NCI-H1417 treated with DMSO at 0.1 percent for 48 hours (cell line): Measurements from ENCODE around the gene NR2C1.
"Not testable (repeated sequence)": the region's sequence is repeated elsewhere in the genome, so short reads cannot be mapped to it uniquely, and the experiment has no call there.

Experiments
- DNase-seq: peaks from one replicate; lab custom pipeline; 2025; lab: John Stamatoyannopoulos, UW

The NR2C1 gene

DNA sequence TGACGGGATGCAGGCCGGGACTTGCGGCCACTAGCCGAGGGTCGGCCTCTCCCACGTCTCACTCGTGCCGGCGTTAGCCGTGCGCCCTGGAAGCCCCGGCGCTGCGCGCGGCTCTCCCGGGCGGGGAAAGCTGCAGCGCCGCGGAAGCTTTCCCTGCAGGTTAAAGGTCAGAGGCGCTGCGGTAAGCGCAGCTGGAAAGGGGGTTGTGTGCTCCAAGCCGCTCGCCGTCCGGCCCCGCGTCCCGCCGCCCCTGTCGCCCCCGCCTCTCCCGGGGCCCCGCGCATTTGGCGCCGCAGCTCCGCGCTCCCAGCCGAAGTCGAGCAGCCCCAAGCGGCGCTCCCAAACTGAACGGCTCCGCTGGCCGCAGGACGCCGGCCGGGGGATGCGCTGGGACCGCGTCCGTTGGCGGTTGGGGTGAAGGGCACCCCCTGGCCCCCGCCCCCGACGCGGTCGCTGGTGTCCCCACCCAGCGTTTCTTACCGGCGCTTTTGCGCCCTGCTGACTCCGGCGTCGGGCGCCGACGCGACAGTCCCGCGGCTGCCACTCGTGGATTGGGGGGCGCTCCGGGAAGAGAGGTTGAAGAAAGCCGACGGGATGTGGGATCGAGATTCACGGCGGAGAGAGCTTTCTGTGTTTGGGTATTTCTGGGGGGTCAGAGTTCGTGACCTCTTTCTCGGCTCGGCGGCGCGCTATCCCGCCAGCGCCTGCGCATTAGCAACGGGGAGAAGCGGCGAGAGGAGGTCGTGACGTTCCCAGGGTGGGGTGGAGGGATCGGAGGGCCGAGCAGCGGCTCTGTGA, at the start of gene NR2C1:
Gene NR2C1, minus strand, starts transcription at position 719 of the 798 bp plus-strand sequence. CDS start 6,234 bp downstream, outside the sequence.
- DNase-seq: peak; percentile 78

DNA sequence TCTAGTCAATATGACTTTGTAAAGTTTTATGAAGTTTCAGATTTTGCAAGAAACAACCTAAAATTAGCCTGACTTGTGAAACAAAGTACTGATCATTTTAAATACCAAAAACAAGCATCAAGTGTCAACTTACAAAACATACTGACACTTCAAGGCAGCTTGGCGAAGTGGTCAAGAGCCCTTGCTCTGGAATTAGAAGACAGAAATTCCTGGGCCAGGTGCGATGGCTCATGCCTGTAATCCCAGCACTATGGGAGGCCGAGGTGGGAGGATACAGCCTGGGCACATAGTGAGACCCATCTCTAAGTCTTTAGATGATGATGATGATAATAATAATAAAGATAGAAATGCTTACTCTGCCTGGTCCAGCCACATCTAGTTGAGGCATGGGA, 45.4 kb upstream of the NR2C1 start:
- no peak for DNase-seq

DNA sequence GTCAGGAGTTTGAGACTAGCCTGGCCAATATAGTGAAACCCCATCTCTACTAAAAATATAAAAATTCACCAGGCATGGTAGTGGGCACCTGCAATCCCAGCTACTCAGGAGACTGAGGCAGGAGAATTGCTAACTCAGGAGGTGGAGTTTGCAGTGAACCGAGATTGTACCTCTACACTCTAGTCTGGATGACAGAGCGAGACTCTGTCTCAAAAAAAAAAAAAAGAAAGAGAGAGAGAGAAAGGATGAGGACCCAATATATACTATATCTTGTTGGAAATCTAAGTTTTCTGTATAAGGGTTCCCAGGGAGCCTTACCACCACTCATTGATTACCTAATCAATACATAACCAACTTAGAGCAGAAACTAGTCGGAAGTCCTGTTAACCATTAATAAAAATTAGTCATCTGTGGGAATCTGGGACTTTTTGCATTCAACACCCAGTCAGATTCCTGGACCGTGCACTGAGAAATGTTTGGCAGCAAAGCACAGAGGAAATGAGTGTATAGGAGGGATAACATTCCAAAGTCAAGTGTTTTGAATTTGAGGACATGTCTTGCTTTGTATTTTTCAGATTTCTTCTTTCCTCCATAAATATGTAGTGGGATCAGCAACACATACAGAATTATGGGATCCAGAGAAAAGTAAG, 44.8 kb upstream of the NR2C1 start:
- DNase-seq: no peak

DNA sequence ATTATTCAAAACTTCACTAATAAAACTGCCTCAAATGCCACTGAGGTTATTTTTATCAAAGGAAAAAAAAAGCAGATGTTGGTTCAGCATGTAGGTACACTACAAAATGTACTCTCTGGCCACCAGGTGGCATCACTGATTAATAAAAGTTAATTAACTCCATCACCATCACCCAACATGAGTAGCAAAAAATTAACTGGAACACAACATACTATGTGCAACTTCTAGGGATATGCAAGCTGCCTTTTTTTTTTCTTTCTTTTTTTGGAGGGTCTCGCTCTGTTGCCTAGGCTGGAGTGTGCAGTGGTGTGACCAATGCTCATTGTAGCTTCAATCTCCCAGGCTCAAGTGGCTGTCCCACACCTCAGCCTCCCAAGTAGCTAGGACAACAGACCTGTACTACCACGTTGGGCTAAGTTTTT, 43.8 kb upstream of the NR2C1 start:
- DNase-seq: peak; percentile 58

DNA sequence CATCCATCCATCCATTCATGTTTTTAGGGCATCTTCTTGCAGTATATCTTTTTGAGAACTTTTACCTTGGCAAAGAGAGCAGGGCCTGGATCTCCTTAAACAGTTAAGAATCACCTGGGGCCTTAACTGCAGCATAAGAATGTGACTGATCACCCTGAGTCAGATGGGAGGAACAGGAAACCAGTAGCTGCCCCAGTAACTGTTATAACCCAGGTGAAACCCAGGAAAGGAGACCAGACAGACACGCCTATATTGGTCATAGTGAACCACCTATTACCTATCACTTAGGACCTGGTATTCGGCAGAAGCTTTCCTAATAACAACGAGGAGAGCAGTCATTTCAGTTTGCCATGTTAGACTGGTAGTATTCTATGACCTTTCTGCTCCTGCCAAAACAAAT, 43.4 kb upstream of the NR2C1 start:
- no peak for DNase-seq

DNA sequence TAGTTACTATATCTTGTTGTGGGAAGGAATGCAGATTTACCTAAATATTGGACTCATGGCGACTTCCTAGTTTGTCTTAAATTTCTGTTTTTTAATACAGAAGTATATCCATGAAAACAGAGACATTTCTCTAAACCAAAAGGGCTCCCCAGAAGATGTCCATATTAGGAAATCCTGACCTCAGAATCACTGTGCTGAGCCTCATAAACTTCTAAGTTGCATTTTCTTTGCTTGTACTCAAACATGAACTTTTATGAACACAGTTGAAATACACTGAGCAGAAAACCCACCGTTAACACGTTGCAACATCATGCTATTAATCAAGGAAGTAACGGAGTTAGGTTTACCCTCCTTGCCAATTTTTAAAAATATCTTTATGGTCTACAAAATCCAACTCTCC, 42.9 kb upstream of the NR2C1 start:
- DNase-seq: no peak

DNA sequence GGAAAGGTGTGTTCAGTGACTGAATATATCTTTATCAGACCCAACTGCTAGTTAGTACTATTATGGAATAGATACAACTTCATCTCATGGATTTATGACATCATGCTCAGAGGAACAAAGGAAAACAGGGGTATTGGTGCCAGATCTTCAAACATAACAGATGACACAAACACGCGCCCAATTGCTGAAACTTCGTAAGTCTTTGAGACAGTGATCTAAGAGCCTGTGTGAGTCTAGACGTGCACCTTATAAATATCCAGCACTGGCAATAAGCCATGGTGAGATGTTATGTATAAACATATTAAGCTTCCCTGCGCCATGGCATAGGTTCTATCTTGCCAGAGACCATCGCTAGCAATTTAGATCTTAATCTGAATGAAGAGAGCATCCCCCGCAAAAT, 42.2 kb upstream of the NR2C1 start:
- no peak for DNase-seq

DNA sequence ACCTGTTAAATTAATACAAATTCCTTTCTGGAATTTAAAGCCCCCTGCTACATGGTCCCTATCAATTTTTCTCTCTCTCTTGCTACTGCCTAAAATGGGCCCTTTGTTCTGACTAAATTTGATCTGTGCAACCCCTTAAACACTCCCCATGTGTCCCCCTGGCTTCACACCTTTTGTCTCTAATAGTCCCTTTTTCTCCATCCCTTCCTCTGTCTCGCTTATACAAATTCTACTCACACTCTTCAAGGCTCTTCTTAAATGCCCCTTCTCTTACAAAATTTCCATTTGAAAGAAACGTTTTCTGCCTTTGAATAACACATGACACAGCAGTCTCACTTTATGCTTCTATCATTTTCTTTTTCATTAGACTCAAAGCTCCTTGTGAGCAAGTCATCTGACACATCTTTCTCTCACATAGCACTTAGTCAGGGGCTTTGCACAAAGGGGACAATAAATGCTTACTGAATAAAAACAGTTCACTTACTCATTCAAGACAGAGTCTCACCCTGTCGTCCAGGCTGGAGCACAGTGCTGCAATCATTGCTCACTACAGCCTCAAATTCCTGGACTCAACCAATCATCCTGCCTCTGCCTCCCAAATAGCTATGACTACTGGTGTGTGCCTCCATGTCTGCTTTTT, 41.5 kb upstream of the NR2C1 start:
- no peak for DNase-seq

DNA sequence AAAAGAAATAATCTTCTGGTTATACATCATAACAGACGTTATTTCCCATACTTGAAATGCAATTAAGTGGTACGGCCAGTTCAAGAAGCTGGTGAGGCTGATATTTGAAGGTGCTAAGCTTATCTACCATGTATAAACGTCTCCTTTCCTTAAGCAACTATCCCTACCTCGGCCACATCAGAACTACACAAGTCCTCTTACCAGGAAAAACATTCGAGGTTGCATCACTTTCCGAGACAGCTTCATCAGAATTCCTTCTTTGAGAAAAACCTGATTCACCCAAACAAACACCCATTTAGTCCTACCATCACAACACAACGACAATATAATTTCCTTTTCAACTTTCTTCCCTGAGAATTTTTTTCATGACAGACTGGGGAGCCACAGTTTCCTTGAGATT, 33.9 kb upstream of the NR2C1 start:
- DNase-seq: no peak

DNA sequence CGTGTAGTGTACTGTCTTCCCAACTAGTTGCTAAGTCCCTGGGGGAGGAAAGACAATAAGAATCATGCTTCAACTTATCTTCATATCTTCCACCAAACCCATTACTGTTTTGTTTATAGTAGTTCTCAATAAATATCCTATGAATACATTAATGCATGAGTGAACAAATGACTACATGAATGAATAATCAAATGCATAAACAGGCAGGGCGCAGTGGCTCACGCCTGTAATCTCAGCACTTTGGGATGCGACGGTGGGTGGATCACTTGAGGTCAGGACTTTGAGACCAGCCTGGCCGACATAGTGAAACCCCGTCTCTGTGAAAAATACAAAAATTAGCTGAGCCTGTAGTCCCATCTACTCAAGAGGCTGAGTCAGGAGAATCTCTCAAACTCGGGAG, 32.1 kb upstream of the NR2C1 start:
- DNase-seq: no peak

DNA sequence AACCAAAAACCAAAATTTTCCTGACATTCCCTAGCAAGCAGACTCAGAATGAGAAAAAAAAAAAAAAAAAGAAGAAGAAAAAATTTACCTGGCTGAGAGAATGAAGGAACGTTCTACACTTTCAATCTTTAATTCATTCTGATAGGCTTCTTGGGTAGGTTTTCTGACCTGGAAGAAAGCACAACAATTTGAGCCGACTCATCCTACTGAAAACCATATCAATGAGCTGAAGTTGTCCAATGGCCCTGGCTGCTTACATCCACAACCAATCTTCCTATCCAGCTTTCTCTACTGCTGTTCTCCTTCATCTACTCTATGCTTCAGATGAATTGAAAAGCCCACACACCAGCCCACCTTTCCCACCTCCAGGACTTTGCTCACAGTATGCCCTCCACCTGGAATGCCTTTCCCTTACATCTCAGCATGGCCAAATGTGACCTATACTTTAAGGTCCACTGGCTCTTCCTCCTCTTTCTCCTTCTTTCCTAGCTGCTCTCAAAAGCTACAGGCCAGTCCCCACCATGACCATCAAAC, 31.6 kb upstream of the NR2C1 start:
- DNase-seq: no peak

DNA sequence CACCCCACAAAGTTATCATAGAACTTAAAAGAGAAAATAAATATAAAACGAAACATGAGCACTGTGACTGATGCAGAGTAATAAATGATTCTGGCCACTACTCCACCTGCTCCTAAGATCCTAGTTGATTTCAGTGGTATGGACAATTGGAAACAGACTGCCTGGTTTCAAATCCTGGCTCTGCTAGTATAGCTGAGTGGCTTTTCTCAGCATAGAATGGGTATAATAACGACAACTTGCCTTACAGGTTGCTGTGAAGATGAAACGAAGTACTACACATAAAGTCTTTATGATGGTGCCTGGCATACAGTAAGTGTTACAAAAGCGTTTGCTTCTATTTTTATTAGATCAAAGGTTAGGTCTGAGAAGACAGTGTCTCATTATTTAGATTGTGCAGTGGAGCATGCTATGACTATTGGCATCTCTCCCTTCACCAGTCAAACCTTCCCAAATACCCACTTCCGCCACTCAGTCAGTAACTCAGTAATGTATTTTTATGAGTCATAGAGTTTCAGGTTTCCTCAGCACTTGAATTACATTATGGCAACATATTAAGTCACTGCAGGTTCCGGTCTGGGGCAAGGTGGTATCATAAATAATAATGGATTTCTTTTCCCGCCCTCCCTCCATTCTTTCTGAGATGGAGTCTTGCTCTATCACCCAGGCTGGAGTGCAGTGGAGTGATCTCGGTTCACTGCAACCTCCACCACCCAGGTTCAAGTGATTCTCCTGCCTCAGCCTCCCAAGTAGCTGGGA, 29.7 kb upstream of the NR2C1 start:
- DNase-seq: peak; percentile 1

DNA sequence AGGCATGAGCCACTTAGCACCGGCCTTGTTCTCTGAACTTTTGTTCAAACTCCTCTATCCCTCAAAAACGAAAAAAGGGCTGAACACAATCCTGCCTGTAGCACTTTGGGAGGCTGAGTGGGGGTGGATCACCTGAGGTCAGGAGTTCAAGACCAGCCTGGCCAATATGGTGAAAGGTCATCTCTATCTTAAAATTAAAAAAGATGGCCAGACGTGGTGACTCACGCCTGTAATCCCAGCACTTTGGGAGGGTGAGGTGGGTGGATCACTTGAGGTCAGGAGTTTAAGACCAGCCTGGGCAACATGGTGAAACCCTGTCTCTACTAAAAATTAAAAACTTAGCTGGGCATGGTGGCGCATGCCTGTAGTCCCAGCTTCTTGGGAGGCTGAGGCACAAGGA, 28.5 kb upstream of the NR2C1 start:
- not testable (repeated sequence) for DNase-seq

DNA sequence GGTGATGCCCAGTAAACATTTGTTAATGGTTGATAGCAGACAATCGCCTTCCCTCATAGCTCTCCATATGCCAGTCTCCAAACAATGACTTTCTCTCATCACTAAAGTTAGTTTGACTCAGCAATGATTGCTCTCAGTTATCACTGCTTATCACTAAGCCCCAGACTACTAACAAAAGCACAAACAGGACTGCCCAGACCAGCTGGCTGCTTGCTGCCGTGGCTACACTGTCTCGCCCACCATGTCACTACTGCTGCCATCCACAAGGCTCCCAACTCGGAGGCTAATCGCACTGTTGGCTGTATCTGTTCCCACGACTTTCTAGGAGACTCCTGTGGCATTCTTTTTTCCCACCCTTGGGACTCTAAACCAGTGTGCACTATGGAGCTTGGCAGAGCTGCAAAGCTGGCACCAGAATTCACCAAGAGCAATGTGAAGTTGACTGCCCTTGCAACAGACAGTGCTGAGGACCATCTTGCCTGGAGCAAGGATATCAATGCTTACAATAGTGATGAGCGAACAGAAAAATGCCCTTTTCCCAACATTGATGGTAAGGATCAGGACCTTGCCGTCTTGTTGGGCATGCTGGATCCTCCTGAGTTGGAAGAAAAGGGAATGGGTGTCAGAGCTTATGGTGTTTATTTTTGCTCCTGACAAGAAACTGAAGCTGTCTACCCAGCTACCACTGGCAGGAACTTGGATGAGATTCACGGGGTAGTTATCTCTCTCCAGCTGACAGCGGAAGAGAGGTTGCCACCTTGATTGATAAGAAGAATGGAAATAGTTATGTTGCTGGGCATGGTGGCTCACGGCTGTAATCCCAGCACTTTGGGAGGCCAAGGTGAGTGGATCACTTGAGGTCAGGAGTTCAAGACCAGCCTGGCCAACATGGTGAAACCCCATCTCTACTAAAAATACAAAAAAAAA, 27.1 kb upstream of the NR2C1 start:
- DNase-seq: no peak

DNA sequence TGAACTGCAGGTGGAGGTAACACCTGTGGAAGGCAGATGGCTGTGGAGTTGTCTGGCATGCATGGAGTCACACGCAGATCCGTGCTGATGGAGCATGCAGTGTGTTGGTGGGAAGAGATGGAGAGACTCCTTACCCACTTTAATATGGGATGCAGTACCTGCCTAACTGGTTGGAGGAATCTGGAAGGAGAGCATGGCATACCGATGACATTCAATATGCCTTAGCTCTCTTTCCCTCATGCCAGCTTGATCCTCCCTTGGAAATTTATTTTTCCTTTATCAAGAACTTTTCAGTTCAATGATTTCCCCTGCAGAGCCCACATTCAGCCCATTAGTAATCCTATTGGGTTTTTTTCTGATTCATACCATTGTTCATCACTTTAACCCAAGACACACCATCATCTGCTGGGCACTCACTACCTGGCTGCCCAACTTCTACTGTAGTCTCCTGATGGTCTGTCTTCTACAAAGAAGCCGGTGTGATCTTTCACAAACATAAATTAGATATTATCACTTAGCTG, 25.9 kb upstream of the NR2C1 start:
- DNase-seq: no peak

DNA sequence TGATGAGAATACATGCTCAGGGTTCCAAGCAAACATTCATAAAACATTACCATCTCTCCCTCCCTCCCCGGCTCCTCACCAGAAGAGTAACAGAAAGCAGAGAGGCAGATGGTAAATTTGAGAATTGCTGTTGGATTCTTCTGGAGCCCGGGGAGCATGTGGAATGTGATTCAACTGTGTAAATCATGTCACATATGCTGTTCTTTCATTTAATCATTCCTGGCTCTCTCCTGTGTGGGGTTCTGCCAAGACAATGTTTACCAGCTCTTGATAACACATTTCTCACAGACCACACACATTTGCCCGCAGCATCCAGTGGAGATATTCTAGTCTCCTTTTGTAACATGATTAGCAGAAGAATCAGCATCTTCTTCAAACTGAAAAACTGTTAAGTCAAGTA, 23.4 kb upstream of the NR2C1 start:
- DNase-seq: no peak

DNA sequence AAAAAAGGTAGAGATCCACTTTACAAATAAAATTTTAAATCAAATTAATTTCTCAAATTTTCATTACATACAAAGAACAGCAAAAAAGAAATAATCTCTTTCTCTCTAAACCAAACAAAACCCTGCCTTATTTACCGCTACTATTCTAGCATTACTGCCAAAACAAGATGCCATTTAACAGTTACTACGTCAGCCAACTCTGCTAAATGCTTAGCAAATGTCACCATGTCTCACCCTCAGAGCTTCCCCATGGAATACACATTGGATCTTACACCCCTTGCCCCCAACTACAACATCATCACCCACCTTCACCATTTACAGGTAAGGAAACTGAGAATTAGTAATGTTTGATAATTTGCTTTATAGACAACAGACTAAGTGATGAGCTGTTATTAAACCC, 23.0 kb upstream of the NR2C1 start:
- DNase-seq: no peak

DNA sequence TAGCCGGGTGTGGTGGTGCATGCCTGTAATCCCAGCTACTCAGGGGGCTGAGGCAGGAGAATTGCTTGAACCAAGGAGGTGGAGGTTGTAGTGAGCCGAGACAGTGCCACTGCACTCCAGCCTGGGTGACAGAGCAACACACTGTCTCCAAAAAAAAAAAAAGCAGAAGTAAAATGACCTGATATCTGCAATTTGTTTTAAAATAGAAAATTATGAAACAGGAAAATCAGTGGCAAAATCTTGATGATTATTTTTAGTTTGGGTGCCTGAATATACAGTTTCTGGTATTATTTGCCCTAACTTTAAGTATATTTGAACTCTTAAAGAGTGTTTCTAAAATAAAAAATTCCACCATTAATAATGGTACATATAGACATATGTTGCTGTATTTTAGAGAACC, 22.4 kb upstream of the NR2C1 start:
- not testable (repeated sequence) for DNase-seq

DNA sequence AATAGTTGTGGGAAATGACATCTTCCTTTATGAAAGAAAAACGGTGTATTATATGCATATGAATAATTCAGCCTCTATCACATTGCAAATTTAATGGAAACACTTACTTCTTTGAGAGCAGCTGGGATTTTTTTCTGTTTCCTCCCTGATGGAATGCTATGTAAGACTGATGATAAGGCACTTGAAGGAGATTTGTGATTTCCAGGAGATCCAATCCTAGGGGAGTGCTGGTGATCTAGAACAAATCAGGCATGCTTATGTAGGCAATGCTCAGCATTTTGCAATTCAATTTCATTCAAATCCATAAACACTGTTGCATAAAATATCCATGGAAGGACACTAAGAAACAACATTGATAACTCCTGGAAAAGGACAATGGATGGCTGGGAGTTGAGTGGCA, 16.0 kb upstream of the NR2C1 start:
- DNase-seq: no peak

DNA sequence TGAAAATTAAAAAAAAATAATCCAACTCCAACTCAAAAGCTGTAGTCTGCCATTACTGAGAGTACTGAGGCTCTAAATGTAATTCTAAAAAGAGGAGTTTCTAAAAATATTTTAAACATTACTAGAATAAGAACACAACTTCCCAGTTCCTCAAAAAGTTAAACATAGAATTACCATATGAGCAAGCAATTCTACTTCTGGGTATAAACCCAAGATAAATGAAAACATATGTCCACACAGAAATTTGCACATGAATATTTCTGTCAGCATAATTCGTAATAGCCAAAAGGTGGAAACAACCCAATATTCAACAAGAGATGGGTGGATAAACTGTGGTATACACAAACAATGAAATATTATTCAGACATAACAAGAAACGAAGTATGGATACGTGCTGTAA, 15.0 kb upstream of the NR2C1 start:
- no peak for DNase-seq

DNA sequence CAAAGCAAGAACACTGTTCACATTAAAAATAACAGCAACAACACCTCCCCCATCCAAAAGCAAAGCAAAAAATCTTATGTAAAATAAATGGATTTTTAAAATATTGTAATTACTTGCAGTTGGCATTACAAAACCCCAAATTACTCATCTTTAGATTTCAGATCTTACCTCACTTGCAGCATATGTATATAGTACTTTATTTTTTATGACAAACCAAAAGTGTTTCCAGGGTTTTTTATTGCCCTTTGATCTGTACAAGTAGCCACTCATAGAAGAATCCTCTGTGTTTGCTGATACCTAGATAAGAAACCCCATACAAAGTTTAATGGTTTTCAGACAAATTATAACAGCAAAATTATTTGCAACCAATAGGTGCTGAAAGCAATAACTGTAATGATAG, 12.2 kb upstream of the NR2C1 start:
- no peak for DNase-seq
